HEK293T (cell line): ENCODE results near the gene ARHGAP42.

Experiments
- BHLHE40 ChIP-seq: fragments of 450-650 bp; IDR thresholded peaks from 2 replicates; pipeline ENCODE4 v1.6.1; 2016; ENCODE audit warnings: mild to moderate bottlenecking, moderate library complexity, borderline replicate concordance
- CTBP1 ChIP-seq: fragments of 450-650 bp; IDR thresholded peaks from 2 replicates; pipeline ENCODE4 v1.6.1; 2016; ENCODE audit warnings: borderline replicate concordance
- ELF4 ChIP-seq: fragments of 450-650 bp; IDR thresholded peaks from 2 replicates; pipeline ENCODE4 v1.6.1; 2017; ENCODE audit warnings: antibody characterized with exemption
- FOXA1 ChIP-seq: fragments of 450-650 bp; IDR thresholded peaks from 2 replicates; pipeline ENCODE4 v1.6.1; 2016; ENCODE audit warnings: mild to moderate bottlenecking
- FOXK2 ChIP-seq: fragments of 450-650 bp; IDR thresholded peaks from 2 replicates; pipeline ENCODE4 v1.6.1; 2016; ENCODE audit warnings: mild to moderate bottlenecking
- HDGF ChIP-seq: fragments of 450-650 bp; IDR thresholded peaks from 2 replicates; pipeline ENCODE4 v1.6.1; 2017; ENCODE audit warnings: antibody characterized with exemption, borderline replicate concordance
- LEF1 ChIP-seq: fragments of 450-650 bp; IDR thresholded peaks from 2 replicates; pipeline ENCODE4 v1.6.1; 2017; ENCODE audit warnings: mild to moderate bottlenecking, borderline replicate concordance
- SP1 ChIP-seq: fragments of 450-650 bp; IDR thresholded peaks from 2 replicates; pipeline ENCODE4 v1.6.1; 2017
- SUZ12 ChIP-seq: fragments of 450-650 bp; IDR thresholded peaks from 2 replicates; pipeline ENCODE4 v1.6.1; 2016; ENCODE audit warnings: mild to moderate bottlenecking
- ZNF384 ChIP-seq: fragments of 450-650 bp; IDR thresholded peaks from 2 replicates; pipeline ENCODE4 v1.6.1; 2016
- TF ChIP-seq, protein P1 (sequence below): fragments of 450-650 bp; IDR thresholded peaks from 2 replicates; pipeline ENCODE4 v1.6.1; 2016

- TF ChIP-seq SUZ12 (no peak), HDGF (no peak), CTBP1 (no peak), SP1 (no peak), BHLHE40 (no peak), ZNF384 (no peak), ELF4 (no peak), FOXK2 (no peak), FOXA1 (no peak), LEF1 (no peak)
- TF ChIP-seq, protein P1, sequence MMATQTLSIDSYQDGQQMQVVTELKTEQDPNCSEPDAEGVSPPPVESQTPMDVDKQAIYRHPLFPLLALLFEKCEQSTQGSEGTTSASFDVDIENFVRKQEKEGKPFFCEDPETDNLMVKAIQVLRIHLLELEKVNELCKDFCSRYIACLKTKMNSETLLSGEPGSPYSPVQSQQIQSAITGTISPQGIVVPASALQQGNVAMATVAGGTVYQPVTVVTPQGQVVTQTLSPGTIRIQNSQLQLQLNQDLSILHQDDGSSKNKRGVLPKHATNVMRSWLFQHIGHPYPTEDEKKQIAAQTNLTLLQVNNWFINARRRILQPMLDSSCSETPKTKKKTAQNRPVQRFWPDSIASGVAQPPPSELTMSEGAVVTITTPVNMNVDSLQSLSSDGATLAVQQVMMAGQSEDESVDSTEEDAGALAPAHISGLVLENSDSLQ, result no peak
Observed at GRCh38 chr11:100812517-100812916, 125.4 kb downstream of the ARHGAP42 start.
